Heart right ventricle (tissue), 16 donors: ENCODE data around the gene MTA3. TPM values are rescaled to one million over a fixed set of nuclear protein-coding genes. Genes with fewer than 3 reads are reported as not detected.
A peak's percentile ranks its signal among the peaks of the same experiment; 100 is the strongest.

ENCODE experiments used
- ATAC-seq, 8 donors: fragments of 200-7000 bp; cut with Tn5 transposase; one replicate each; pipeline ENCODE4 v1.9.1; 2020; ENCODE audit warnings: mild to moderate bottlenecking in 8 of 8, moderate library complexity in 8 of 8, moderate number of reproducible peaks in 1 of 8
- DNase-seq, 2 donors: peaks; one replicate each; pipeline ENCODE4 v3.0.0-alpha.2; 2020
- H3K27ac ChIP-seq, 10 donors: fragments of 200-600 bp; sonication (generic) in 2 of 10; one replicate each; pipeline versions ENCODE4 v1.5.0 to v1.8.0; 2020 to 2022; ENCODE audit warnings: mild to moderate bottlenecking in 3 of 10
- H3K27me3 ChIP-seq, 7 donors: fragments of 200-600 bp; one replicate each; pipeline ENCODE4 v1.8.0; 2021 to 2022; ENCODE audit warnings: mild to moderate bottlenecking in 2 of 7
- H3K36me3 ChIP-seq, 9 donors: fragments of 200-600 bp; sonication (generic) in 1 of 9; one replicate each; pipeline versions ENCODE4 v1.5.0 to v1.8.0; 2020 to 2022; ENCODE audit warnings: mild to moderate bottlenecking in 2 of 9
- H3K4me1 ChIP-seq, 9 donors: fragments of 200-600 bp; sonication (generic) in 1 of 9; one replicate each; pipeline versions ENCODE4 v1.5.0 to v1.8.0; 2020 to 2022; ENCODE audit warnings: mild to moderate bottlenecking in 4 of 9
- H3K4me3 ChIP-seq, 10 donors: fragments of 200-600 bp; sonication (generic) in 2 of 10; one replicate each; pipeline versions ENCODE4 v1.5.0 to v1.8.0; 2020 to 2022; ENCODE audit warnings: mild to moderate bottlenecking in 7 of 10, moderate library complexity in 2 of 10
- H3K9me3 ChIP-seq, 11 donors: fragments of 200-600 bp in 10 of 11; sonication (generic) in 2 of 11; one replicate each; pipeline versions ENCODE4 v1.5.0 to v1.8.0; 2013 to 2022; ENCODE audit warnings: mild to moderate bottlenecking in 2 of 11, control low read depth in 1 of 11, moderate library complexity in 1 of 11
- WGBS, 2 donors: extraction: QIAGEN DNeasy Blood & Tissue Kit; methylation state at CpG; one replicate each; pipeline ENCODE4 v1.1.7; 2013; ENCODE audit warnings: inconsistent platforms in 1 of 2; 5-methylcytosine and 5-hydroxymethylcytosine counted together
- intact Hi-C, 10 donors: fragments of 100-400 bp; cut with DNase I; formaldehyde crosslinking; loops; one replicate each; pipeline versions ENCODE4 v1.11.1 to v1.14.2; 2022
- polyA plus RNA-seq, 2 donors: library from polyadenylated mRNA; stranded (reverse); fragments of 200-250 nt; gene quantifications; one replicate each; pipeline ENCODE4 v1.2.3, GENCODE V29; 2013
- total RNA-seq, 10 donors: library from RNA; stranded (reverse); fragmentation: NEBNext Ultra II Directional in 3 of 10; extraction: Animal tissue kit (Norgen Biotek cat#: 25700) in 3 of 10; gene quantifications; one replicate each; pipeline versions ENCODE4 v1.2.1 to v1.2.4, GENCODE V29; 2021 to 2023
- TF ChIP-seq, protein P1 (sequence below), 9 donors: fragments of 200-600 bp; sonication (generic) in 2 of 9; IDR thresholded peaks; one replicate each; pipeline versions ENCODE4 v1.5.0 to v1.8.0; 2021 to 2022; ENCODE audit warnings: antibody characterized with exemption in 9 of 9, mild to moderate bottlenecking in 5 of 9, moderate library complexity in 1 of 9
- donor health status: Arrhythmogenic right ventricular cardiomyopathy.
- donor health status: ischemic (EF 13 %, LVEDD 7.1; RV severe dilation, severe dysfunction).
- donor health status: healthy with polysubstance abuse.
- donor health status: DM: no; HTN: yes; CAD: no.
- donor health status: DM: no; HTN: no; CAD: no.
- donor health status: ischemic (EF 25% LVEDD 6.9; RV normal size, moderate dysfunction).
- donor health status: ischemic (EF 25% LVEDD 5.7; RV mildly dilated, moderate dysfunction).
- donor health status: healthy.
- donor health status: DM: yes; HTN: yes; CAD: no.
- donor health status: Ischemic cardiomyopathy.
- donor health status: ischemic (EF 35%, LVEDD 5.7; RV mildly dilated, moderate dysfunction).
- donor health status: nonischemic (EF 11% LVEDD 7.7; RV severe dilation, severe dysfunction).
- donor health status: DM: yes; HTN: yes; CAD: no.
- donor health status: PGD.
- donor health status: ischemic (EF 29% LVEDD 5.4; RV normal size, mild dysfunction).
- donor health status: nonischemic (EF 23%, LVEDD 6.1; RV moderate dilation, normal function).

The MTA3 gene
- total and polyA plus RNA-seq, 12 donors = 11.2 to 29.4 (median 21.9) TPM

DNA sequence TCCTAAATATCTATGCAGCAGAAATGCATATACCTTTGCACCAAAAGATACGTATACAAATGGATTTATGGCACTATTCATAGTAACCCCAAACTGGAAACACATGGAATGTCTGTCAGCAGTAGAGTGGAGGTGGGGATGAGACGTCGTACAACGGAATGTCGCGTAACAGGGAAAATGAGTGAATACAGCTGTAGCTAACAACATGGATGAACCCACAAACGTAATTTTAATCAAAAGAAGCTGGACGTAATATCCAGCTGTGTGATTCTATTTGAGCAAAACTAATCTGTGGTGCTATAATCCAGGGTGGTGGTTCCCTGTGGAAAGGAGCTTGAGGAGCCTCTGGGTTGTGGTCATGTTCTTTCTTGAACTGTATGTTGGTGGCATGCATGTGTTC is 89.9 kb downstream of the MTA3 start:
- intact Hi-C loops = no loop called here
- no peak for ATAC-seq
- WGBS, 2 donors = 81 to 94% methylated on average over 8 of the region's 8 CpGs

DNA sequence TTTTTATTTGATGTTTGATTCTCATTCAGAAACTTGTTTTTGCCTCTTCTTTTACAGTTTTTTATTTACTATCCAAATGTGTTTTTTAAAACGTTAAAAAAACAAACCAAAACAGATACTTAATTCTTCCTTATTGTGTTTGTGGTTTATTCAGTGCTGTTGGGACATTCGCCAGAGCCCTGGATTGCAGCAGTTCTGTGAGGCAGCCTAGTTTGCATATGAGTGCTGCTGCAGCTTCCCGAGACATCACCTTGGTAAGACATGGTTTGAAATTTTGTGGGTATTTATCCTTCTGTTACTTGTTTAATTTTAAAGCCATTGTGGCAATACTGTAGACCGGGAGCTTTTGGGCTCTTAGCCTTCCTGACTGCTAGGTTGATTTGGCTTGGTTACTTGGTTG is 91.2 kb downstream of the MTA3 start:
- intact Hi-C loops = loop anchor here in 9 of 10 donors (5.0 kb wide), 4 partner anchors 147 to 167 kb away; partner anchors contain the start of gene KCNG3 (in 1 of the 9)
- H3K9me3 ChIP-seq = no peaks in the 10 kb centered on the region
- peaks cover 0 to 52% (median 5%) of the 10 kb centered on the region in 9 donors for H3K36me3 ChIP-seq
- H3K4me1 ChIP-seq = peaks cover 0 to 15% (median 0%) of the 10 kb centered on the region in 9 donors
- 76% methylated on average over 4 of the region's 4 CpGs for WGBS, 2 donors
- no peaks in the 10 kb centered on the region for H3K27me3 ChIP-seq
- no peak overlapping the region for H3K4me3 ChIP-seq
- no peak overlapping the region for H3K27ac ChIP-seq
- no peak for ATAC-seq
- TF ChIP-seq, protein P1, sequence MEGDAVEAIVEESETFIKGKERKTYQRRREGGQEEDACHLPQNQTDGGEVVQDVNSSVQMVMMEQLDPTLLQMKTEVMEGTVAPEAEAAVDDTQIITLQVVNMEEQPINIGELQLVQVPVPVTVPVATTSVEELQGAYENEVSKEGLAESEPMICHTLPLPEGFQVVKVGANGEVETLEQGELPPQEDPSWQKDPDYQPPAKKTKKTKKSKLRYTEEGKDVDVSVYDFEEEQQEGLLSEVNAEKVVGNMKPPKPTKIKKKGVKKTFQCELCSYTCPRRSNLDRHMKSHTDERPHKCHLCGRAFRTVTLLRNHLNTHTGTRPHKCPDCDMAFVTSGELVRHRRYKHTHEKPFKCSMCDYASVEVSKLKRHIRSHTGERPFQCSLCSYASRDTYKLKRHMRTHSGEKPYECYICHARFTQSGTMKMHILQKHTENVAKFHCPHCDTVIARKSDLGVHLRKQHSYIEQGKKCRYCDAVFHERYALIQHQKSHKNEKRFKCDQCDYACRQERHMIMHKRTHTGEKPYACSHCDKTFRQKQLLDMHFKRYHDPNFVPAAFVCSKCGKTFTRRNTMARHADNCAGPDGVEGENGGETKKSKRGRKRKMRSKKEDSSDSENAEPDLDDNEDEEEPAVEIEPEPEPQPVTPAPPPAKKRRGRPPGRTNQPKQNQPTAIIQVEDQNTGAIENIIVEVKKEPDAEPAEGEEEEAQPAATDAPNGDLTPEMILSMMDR (IDR thresholded peaks at IDR 0.05) = no peak
- no peak for DNase-seq

More for the DNA sequence above, 89.9 kb downstream of the MTA3 start:
- Histone ChIP-seq H3K9me3 (no peaks in the 10 kb centered on the region), H3K36me3 (peaks cover 0 to 52% (median 5%) of the 10 kb centered on the region in 9 donors), H3K4me1 (peaks cover 0 to 4% (median 0%) of the 10 kb centered on the region in 9 donors), H3K27ac (no peak overlapping the region), H3K4me3 (no peak overlapping the region), H3K27me3 (no peaks in the 10 kb centered on the region)
- TF ChIP-seq, protein P1 (IDR thresholded peaks at IDR 0.05) = no peak
- DNase-seq = no peak

DNA sequence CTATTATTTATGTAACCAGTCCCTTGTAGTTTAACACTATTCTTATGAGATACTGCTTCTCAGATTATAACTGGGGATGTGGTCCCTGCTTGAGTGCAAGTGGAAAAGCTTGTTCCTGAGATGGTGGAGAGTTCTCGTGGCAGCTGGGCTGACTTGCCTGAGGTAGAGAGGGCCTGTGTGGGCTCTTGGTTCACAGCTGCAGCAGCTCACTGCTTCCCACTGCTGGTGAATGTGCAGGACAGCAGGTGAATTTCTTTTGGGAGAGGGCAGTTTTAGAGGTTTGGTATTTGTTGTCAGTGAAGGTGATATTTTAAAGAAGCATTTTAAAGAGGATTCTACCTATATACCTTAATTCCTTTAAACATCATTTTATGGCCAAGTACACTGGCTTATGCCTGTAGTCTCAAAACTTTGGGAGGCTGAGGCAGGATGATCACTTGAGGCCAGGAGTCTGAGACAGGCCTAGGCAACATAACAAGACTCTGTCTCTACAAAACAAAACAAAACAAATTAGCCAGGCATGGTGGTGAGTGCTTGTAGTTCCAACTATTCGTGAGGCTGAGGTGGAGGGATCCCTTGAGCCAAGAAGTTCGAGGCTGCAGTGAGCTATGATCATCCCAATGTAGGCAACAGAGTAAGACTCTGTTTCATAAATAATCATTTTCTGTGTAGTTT is 94.8 kb downstream of the MTA3 start:
- Histone ChIP-seq H3K4me3 (no peak overlapping the region), H3K9me3 (no peaks in the 10 kb centered on the region), H3K36me3 (peaks cover 0 to 26% (median 0%) of the 10 kb centered on the region in 9 donors), H3K27ac (peak overlapping the region in 1 of 10 donors; percentile 26), H3K27me3 (no peaks in the 10 kb centered on the region), H3K4me1 (peaks cover 0 to 16% (median 5%) of the 10 kb centered on the region in 9 donors)
- intact Hi-C loops = loop anchor here in 9 of 10 donors (1.0 to 5.0 kb wide), 7 partner anchors 151 to 171 kb away; partner anchors contain the start of gene KCNG3 (in 1 of the 9)
- peak; percentile 36 to 40 for DNase-seq
- TF ChIP-seq, protein P1 (IDR thresholded peaks at IDR 0.05) = peak; percentile 90 to 98 (median 94)
- ATAC-seq = peak; percentile 72 to 92 (median 85)
- WGBS, 2 donors = 32 to 35% methylated on average over 3 of the region's 3 CpGs

DNA sequence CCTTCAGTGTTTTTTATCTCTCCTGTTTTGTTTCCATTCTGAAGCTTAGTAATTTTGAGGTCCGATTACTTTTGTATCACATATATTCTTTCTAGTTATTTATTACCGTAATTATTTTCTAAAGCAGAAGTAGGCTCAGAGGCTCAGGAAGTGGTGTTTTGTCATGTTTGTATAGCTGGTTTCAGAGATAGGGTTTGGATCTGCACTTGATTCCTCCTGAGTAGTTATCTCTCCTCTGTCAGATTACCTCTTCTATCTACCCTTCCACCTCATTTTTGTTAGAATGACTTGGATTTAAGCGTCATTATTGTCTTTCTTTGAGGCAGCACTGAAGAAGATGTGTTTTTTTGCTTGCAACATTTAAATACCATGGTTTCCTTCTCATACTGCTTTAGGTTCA is 95.4 kb downstream of the MTA3 start:
- no peak for ATAC-seq

More for the DNA sequence above, 95.4 kb downstream of the MTA3 start:
- no peak for DNase-seq
- H3K4me3 ChIP-seq = no peak overlapping the region
- H3K36me3 ChIP-seq = peaks cover 0 to 24% (median 0%) of the 10 kb centered on the region in 9 donors
- intact Hi-C loops = loop anchor here in 9 of 10 donors (1.0 to 5.0 kb wide), 7 partner anchors 152 to 172 kb away; partner anchors contain the start of gene KCNG3 (in 1 of the 9)
- H3K9me3 ChIP-seq = no peaks in the 10 kb centered on the region
- TF ChIP-seq, protein P1 (IDR thresholded peaks at IDR 0.05) = no peak
- H3K4me1 ChIP-seq = peaks cover 0 to 16% (median 5%) of the 10 kb centered on the region in 9 donors
- H3K27me3 ChIP-seq = no peaks in the 10 kb centered on the region
- 85 to 91% methylated on average over 3 of the region's 3 CpGs for WGBS, 2 donors
- peak overlapping the region in 1 of 10 donors; percentile 26 for H3K27ac ChIP-seq
